HG03432 (cell line): ENCODE results near the gene TM2D3.

Experiments
- ATAC-seq: cut with Tn5 transposase; IDR thresholded peaks from one replicate; pipeline ENCODE4 v1.9.1; 2021; ENCODE audit warnings: mild to moderate bottlenecking, moderate library complexity; ENCODE audit not compliant: unreplicated experiment

The TM2D3 gene

GRCh38 chr15:101609742-101610610 lies 42.2 kb downstream of the TM2D3 start:
- no peak for ATAC-seq

GRCh38 chr15:101608201-101608600 lies 44.0 kb downstream of the TM2D3 start:
- no peak for ATAC-seq

GRCh38 chr15:101607108-101607507 lies 45.1 kb downstream of the TM2D3 start:
- ATAC-seq, result no peak

GRCh38 chr15:101604124-101604874 lies 47.9 kb downstream of the TM2D3 start:
- no peak for ATAC-seq

- no peak for ATAC-seq
Observed at GRCh38 chr15:101602801-101603200, 49.4 kb downstream of the TM2D3 start.

- no peak for ATAC-seq
Observed at GRCh38 chr15:101600035-101600434, 52.1 kb downstream of the TM2D3 start.

GRCh38 chr15:101599091-101599490 lies 53.1 kb downstream of the TM2D3 start:
- no peak for ATAC-seq

GRCh38 chr15:101597360-101597928 lies 54.7 kb downstream of the TM2D3 start:
- no peak for ATAC-seq

GRCh38 chr15:101596633-101597032 lies 55.5 kb downstream of the TM2D3 start:
- ATAC-seq, result no peak
